Measurements from ENCODE around the gene EIF4A3.

GRCh38 chr17:80145076-80146075, 1.6 kb downstream of the EIF4A3 start:
- TF ChIP-seq POLR2A (IDR thresholded peaks at IDR 0.05; ENCODE audit: low read depth), result no peak
- no peak for TF ChIP-seq CTCF (IDR thresholded peaks at IDR 0.05)
- no peak for TF ChIP-seq POLR2AphosphoS5 (IDR thresholded peaks at IDR 0.05)

Measured in esophagus muscularis mucosa (tissue), 3 donors.